Activated naive CD4-positive, alpha-beta T cell treated with anti-CD3 and anti-CD28 coated beads, Interleukin-2, amount 10 ng/mL, durations not matched to agents 7 days and 5 days (primary cell): ENCODE measurements around the gene ZMYND8.
"Not testable (repeated sequence)": the region's sequence is repeated elsewhere in the genome, so short reads cannot be mapped to it uniquely, and the experiment has no call there.

Source experiments
- CTCF ChIA-PET: fragments of 350-600 bp; sonication (Branson Sonifier 250); formaldehyde crosslinking; loops from one replicate; lab custom pipeline; 2021; ENCODE audit warnings: antibody characterized with exemption; lab: Charles Lee
- DNase-seq: peaks from one replicate; pipeline ENCODE4 v3.0.0-alpha.2; 2020
- H3K27ac Mint-ChIP-seq: one replicate; pipeline ENCODE4 v1.8.0; 2021; ENCODE audit warnings: mild to moderate bottlenecking, moderate library complexity, mixed read lengths
- H3K27me3 Mint-ChIP-seq: one replicate; pipeline ENCODE4 v1.8.0; 2021; ENCODE audit warnings: mild to moderate bottlenecking, mixed read lengths
- H3K36me3 Mint-ChIP-seq: one replicate; pipeline ENCODE4 v1.8.0; 2021; ENCODE audit warnings: mixed read lengths
- H3K4me1 Mint-ChIP-seq: one replicate; pipeline ENCODE4 v1.8.0; 2021; ENCODE audit warnings: mixed read lengths
- H3K4me3 Mint-ChIP-seq: one replicate; pipeline ENCODE4 v1.8.0; 2021; ENCODE audit warnings: mild to moderate bottlenecking, moderate library complexity, mixed read lengths
- H3K9me3 Mint-ChIP-seq: one replicate; pipeline ENCODE4 v1.8.0; 2021; ENCODE audit warnings: mixed read lengths

Gene ZMYND8

DNA sequence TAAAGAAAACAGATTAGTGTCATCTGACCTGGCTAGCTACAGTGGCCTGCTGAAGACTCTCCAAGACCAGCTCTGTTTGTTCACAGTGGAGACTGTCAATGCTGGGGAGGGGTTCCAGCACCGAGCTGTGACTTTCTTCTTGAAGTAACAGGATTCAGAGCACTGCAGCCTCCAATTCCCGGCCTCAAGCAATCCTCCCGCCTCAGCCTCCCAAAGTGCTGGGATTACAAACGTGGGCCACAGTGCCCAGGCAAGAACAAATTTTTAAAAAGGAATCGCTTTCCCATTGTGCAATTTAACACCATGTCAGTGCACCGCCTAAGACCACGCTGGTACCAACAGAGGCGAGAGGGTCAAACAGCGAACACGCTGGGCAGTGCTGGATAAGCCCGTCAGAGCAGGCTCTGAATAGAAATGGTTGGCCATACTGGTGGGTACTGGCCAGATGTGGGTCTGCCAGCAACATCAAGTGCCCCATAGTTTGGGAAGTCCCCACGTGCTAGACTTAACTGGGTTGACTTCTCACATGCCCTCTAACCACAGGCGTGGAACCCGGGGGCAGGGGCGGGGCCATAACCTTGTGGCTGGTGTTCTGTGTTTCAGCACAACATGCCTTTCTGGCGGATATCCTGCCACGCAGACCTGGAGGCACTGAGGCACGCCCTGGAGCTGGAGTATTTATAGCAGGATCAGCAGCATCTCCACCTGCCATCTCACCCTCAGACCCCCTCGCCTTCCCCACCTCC is 168.9 kb downstream of the ZMYND8 start:
- Mint-ChIP-seq H3K4me3 (no peak overlapping the region), H3K36me3 (no peaks in the 10 kb centered on the region), H3K27ac (peak overlapping the region; percentile 55)

DNA sequence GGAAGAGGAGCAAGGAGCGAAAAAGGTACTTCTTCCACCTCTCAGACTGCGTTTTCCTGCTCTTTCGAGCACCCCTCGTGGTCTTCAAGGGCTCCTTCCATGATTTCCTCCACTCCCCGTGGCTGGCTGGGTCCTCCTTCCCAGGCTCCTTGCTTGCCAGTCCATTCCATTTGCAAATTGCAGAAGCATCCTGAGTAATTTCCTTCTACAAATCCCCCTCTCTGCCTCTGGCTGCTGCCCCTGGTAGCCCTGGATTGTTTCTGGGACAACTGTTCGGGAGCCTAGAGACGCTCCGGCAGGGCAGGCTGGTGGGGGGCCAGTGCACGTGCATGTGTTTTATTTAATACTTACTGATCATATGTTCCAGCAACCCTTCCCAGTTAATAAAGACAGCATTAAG is 173.1 kb downstream of the ZMYND8 start:
- H3K36me3 Mint-ChIP-seq = no peaks in the 10 kb centered on the region
- H3K27ac Mint-ChIP-seq = no peak overlapping the region
- H3K4me3 Mint-ChIP-seq = no peak overlapping the region
- CTCF ChIA-PET = no interaction called here
- peaks cover 4% of the 10 kb centered on the region for H3K27me3 Mint-ChIP-seq
- peaks cover 8% of the 10 kb centered on the region for H3K9me3 Mint-ChIP-seq
- peaks cover 17% of the 10 kb centered on the region for H3K4me1 Mint-ChIP-seq
- DNase-seq = no peak

More for the DNA sequence above, 168.9 kb downstream of the ZMYND8 start:
- peaks cover 25% of the 10 kb centered on the region for H3K4me1 Mint-ChIP-seq
- H3K27me3 Mint-ChIP-seq = peaks cover 7% of the 10 kb centered on the region
- DNase-seq = peak; percentile 57
- CTCF ChIA-PET = no interaction called here
- H3K9me3 Mint-ChIP-seq = no peaks in the 10 kb centered on the region

DNA sequence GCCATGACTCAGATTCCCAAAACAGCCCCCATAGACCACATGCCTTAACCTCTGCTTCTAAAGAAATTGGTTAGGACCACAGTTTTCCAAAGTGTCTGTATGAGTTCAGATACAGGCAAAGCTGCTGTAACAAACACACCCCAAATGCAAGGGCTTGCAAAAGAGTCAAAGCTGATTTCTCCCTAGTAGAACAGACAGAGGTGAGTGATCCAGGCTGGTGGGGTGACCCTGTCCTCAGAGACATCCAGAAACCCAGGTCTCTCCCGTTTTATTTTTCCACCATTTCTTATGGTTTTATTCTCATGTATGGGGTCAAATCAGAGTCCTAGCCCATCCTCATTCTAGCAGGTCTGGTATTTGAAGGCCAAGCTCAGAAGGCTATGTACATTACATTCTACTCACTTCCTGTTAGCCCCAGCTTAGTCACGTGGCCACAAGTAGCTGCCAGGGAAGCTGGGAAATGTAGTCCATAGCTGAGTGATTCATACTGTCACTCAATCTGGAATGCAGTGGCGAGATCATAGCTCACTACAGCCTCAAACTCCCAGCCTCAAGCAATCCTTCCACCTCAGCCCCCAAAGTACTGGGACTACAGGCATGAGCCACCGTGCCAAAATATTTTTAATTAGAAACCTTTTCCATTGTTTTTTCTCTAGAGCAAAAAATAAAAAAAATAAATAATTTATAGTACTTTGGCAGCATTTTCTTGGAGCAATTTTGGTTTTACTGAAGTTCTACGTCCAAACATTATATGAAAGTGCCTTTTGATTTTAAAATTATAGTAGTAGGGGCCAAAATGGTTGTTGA is 175.2 kb downstream of the ZMYND8 start:
- Mint-ChIP-seq H3K4me3 (no peak overlapping the region), H3K9me3 (peaks cover 8% of the 10 kb centered on the region), H3K4me1 (peaks cover 4% of the 10 kb centered on the region), H3K36me3 (no peaks in the 10 kb centered on the region), H3K27ac (no peak overlapping the region), H3K27me3 (peaks cover 4% of the 10 kb centered on the region)
- CTCF ChIA-PET = interaction anchor here (0.9 to 1.3 kb wide), 2 partner anchors 15 to 203 kb away, joined by 3 to 4 read pairs; no protein-coding TSS in a partner anchor
- DNase-seq = peak; percentile 26

DNA sequence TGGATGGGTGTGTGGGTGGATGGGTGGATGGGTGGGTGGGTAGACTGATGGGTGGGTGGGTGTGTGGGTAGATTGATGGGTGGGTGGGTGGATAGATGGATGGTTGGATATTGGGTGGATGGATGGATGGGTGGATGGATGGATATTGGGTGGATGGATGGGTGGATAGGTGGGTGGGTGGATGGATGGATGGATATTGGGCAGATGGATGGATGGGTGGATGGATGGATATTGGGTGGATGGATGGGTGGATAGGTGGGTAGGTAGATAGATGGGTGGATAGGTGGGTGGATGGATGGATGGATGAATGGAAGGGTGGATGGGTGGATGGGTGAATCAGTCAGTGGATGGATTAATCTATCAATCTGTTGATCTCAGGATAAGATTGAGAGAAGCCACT is 177.2 kb downstream of the ZMYND8 start:
- Mint-ChIP-seq H3K36me3 (no peaks in the 10 kb centered on the region), H3K27me3 (peaks cover 13% of the 10 kb centered on the region), H3K4me3 (no peak overlapping the region), H3K9me3 (peaks cover 8% of the 10 kb centered on the region), H3K4me1 (peaks cover 2% of the 10 kb centered on the region), H3K27ac (no peak overlapping the region)
- CTCF ChIA-PET = no interaction called here
- no peak for DNase-seq

DNA sequence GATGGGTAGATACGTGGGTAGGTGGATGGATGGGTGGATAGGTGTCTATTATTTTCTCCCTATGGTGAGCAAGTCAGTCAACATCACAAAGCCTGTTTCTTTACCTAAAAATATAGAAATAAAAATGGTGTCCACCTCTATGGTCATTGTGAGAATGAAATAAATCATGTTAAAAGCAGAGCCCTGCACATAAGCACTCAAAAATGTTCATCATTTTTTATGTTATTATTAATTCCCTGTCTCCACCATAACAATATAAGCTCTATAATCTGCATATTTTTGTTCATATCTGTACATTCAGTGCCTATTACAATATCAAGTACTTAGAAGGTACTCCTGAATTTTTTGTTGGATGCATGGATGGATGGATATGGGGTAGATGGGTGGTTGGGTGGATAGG is 177.6 kb downstream of the ZMYND8 start:
- no peak overlapping the region for H3K27ac Mint-ChIP-seq

DNA sequence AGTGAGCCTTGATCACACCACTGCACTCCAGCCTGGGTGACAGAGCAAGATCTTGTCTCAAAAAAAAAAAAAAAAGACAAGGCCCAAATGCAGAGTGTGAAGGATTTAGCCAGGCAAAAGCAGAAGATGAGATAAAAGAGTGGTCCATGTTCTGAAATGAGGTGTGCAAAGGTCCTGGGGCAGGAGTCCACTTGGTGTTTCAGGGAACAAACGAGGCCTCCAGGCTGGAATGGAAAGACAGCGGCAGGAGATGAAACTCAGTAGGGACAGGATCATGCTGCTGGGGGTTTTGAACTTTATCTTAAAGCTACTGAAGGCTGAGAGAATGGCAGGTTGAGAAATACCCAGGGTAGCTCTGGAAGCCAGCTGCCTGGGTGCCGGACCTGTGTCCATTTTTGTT is 178.2 kb downstream of the ZMYND8 start:
- H3K36me3 Mint-ChIP-seq = no peaks in the 10 kb centered on the region
- no peak for DNase-seq
- H3K27me3 Mint-ChIP-seq = peaks cover 8% of the 10 kb centered on the region
- H3K4me3 Mint-ChIP-seq = no peak overlapping the region
- CTCF ChIA-PET = no interaction called here
- no peak overlapping the region for H3K27ac Mint-ChIP-seq
- H3K9me3 Mint-ChIP-seq = peaks cover 8% of the 10 kb centered on the region
- peaks cover 2% of the 10 kb centered on the region for H3K4me1 Mint-ChIP-seq

More for the DNA sequence above, 177.6 kb downstream of the ZMYND8 start:
- H3K9me3 Mint-ChIP-seq = peaks cover 8% of the 10 kb centered on the region
- H3K27me3 Mint-ChIP-seq = peaks cover 12% of the 10 kb centered on the region
- H3K4me1 Mint-ChIP-seq = peaks cover 2% of the 10 kb centered on the region
- no peaks in the 10 kb centered on the region for H3K36me3 Mint-ChIP-seq
- H3K4me3 Mint-ChIP-seq = no peak overlapping the region
- CTCF ChIA-PET = no interaction called here
- DNase-seq = no peak

DNA sequence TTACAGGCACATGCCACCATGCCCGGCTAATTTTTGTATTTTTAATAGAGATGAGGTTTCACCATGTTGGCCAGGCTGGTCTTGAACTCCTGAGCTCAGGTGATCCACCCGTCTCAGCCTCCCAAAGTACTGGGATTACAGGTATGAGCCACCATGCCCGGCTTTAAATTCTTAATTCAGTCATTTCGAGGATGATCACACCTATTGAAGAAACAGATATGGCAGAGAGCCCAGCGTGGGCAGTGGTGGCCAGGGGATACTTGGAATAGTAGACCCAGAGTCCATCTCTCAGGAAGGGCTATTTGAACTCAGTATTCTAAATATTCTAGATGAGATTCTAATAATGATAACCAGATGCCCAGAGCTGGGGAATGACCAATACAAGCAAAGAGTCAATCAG is 180.3 kb downstream of the ZMYND8 start:
- CTCF ChIA-PET, H3K9me3 Mint-ChIP-seq, H3K36me3 Mint-ChIP-seq, H3K4me3 Mint-ChIP-seq, H3K4me1 Mint-ChIP-seq, DNase-seq, H3K27ac Mint-ChIP-seq: not testable (repeated sequence)
- peaks cover 21% of the 10 kb centered on the region for H3K27me3 Mint-ChIP-seq

DNA sequence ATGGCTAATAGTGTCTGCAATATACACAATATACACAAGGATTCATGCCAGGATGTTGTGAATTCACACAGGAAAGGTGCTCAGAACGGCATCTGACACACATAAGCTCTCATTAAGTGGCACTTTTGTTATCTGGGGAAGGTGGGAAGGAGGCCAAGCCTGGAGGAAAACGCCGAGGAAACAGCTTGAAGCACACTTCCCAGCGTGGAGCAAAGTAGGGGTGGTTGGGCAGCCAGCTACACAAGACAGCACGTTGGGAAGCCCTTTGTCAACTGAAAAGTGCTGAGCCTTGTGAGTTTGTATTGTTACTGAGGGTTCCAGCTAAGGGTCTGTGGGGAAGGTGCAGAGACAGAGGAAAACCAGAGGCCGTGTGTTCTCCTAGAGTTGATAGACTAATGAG is 181.0 kb downstream of the ZMYND8 start:
- CTCF ChIA-PET = interaction anchor here (0.6 kb wide), 2 partner anchors 21 to 423 kb away, joined by 3 read pairs; no protein-coding TSS in a partner anchor
- no peak overlapping the region for H3K27ac Mint-ChIP-seq
- no peak for DNase-seq

DNA sequence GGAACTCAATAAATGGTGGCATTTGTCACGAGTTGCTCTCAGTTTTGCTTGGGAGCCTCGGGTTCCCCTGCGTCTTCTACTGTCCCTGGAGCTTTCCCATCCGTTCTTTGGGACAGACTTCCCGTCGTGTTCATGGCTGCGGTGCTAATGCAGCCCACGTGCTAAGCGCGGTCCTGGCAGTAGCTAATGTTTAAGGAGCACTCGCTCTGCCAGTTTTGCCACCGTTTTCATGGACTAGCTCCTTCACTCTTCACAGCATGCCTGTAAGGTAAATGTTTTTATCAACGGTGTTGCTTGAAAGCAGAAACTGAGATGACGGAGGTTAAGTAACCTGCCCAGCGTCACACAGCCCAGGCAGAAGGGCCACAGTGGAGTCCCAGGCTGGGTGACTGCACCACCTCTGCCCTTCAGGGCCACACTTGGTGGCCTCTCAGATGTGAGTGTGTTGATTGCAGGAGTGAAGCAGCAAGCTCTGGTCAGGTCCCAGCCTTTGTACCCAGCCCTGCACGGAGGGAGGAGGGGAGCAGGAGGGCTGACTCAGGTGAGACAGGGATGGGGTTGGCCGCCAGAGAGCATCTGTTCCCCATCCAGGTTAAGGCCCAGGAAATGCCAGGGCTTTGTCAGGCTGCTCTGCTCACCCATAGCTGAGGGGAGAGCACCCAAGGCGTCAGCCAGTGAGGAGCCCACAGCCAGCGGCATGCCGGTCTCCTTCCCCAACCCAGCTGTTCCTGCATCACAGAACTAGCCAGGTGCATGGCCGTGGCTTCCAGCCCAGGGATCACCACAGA is 181.8 kb downstream of the ZMYND8 start:
- Mint-ChIP-seq H3K27ac (no peak overlapping the region), H3K9me3 (no peaks in the 10 kb centered on the region), H3K27me3 (peaks cover 26% of the 10 kb centered on the region), H3K4me3 (no peak overlapping the region), H3K4me1 (no peaks in the 10 kb centered on the region), H3K36me3 (no peaks in the 10 kb centered on the region)
- CTCF ChIA-PET = interaction anchor here (0.6 kb wide), 1 partner anchor 422 kb away, joined by 3 read pairs; no protein-coding TSS in a partner anchor
- no peak for DNase-seq

More for the DNA sequence above, 181.0 kb downstream of the ZMYND8 start:
- H3K4me1 Mint-ChIP-seq = no peaks in the 10 kb centered on the region
- H3K27me3 Mint-ChIP-seq = peaks cover 26% of the 10 kb centered on the region
- H3K4me3 Mint-ChIP-seq = no peak overlapping the region
- no peaks in the 10 kb centered on the region for H3K9me3 Mint-ChIP-seq
- no peaks in the 10 kb centered on the region for H3K36me3 Mint-ChIP-seq

DNA sequence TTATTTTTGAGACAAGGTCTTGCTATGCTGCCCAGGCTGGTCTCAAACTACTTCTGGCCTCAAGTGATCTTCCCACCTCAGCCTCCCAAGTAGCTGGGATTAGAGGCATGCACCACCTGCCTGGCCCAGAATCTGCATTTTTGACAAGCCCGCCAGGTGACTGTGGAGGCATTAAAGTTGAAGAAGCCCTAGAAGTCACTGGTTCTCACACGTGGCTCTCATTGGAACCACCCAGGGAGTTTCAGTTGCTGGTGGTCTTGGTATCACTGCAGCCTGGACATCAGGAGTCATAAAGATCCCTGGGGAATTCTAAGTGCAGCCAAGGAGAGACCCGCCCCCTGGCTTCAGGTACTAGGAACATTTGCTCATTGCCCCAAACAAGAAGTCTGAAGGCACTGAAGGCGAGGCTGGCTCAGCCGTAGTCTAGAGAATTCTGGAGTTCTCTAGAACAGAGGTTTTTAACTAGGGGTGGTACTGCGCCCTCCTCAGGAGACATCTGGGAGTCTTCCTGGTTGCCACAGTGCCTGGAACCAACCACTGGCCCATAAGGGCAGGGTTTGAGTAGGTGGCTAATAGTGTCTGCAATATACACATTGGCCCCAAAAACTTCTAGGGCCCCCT is 182.8 kb downstream of the ZMYND8 start:
- Mint-ChIP-seq H3K4me3 (no peak overlapping the region), H3K27ac (no peak overlapping the region), H3K9me3 (no peaks in the 10 kb centered on the region), H3K27me3 (peaks cover 26% of the 10 kb centered on the region), H3K4me1 (no peaks in the 10 kb centered on the region), H3K36me3 (no peaks in the 10 kb centered on the region)
- DNase-seq = no peak
- CTCF ChIA-PET = no interaction called here

DNA sequence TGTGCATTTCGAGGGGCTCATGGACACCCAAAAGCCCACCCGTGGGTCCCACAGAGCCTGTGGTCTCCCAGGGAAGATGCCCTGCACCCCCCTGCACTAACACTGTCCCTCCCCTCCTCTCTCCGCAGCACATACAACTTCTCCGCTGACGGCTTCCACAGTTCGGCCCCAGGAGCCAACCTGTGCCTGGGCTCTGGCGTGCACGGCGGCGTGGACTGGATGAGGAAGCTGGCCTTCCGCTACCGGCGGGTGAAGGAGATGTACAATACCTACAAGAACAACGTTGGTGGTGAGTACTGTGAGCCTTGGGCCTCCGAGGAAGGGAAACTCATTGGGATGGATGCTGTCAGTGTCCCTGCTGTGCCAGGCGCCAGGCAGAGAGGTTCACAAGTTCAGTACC is 183.9 kb downstream of the ZMYND8 start:
- Mint-ChIP-seq H3K9me3 (no peaks in the 10 kb centered on the region), H3K27ac (no peak overlapping the region), H3K4me3 (no peak overlapping the region), H3K36me3 (no peaks in the 10 kb centered on the region), H3K4me1 (no peaks in the 10 kb centered on the region), H3K27me3 (peaks cover 32% of the 10 kb centered on the region)
- no peak for DNase-seq
- CTCF ChIA-PET = no interaction called here

DNA sequence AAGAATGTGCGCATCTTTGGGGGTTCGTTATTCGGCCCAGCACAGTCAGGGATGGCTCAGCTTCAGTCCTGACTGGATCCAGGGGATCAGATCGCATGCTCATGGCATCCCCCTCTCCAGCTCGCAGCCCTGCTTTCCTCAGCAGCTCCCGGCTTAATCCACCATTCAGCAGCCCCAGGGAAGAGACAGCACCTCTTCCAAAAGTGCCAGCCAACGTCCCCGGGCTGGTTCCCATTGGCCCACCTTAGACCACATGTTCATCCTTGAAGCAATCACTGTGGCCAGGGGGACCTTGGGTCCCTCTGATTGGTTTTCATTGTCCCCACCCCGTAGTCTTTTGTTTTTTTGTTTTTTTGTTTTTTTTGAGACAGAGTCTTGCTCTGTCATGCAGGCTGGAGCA is 188.7 kb downstream of the ZMYND8 start:
- H3K27me3 Mint-ChIP-seq = peaks cover 40% of the 10 kb centered on the region
- DNase-seq = no peak
- H3K36me3 Mint-ChIP-seq = no peaks in the 10 kb centered on the region
- H3K4me3 Mint-ChIP-seq = no peak overlapping the region
- H3K9me3 Mint-ChIP-seq = no peaks in the 10 kb centered on the region
- H3K27ac Mint-ChIP-seq = no peak overlapping the region
- no peaks in the 10 kb centered on the region for H3K4me1 Mint-ChIP-seq
- CTCF ChIA-PET = no interaction called here

DNA sequence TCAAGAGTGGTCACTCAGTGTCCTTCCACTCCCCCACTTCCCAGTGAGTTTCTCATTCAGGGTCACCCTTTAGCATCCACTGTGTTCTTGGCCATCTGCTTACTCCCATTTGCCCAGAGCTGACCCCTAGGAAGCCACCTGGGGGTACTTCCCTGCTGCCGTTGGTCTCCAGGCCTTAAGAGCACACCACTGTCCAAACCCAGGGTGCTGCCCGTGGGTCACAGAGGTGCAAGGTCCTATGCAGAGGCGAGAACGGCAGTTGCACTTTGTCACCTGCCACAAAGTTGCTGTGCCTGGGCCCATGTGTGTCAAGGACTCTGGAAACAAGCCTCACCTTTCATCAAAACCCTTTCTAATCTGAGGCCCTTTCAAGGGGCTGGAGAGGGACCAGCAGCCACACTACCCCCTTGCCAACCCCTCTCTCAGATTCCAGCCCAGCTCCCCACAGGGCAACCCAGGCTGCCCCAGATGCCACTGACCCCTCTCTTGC is 191.1 kb downstream of the ZMYND8 start:
- Mint-ChIP-seq H3K4me3 (no peak overlapping the region), H3K9me3 (no peaks in the 10 kb centered on the region), H3K4me1 (no peaks in the 10 kb centered on the region), H3K27me3 (peaks cover 25% of the 10 kb centered on the region), H3K27ac (no peak overlapping the region), H3K36me3 (no peaks in the 10 kb centered on the region)
- CTCF ChIA-PET = no interaction called here
- no peak for DNase-seq

DNA sequence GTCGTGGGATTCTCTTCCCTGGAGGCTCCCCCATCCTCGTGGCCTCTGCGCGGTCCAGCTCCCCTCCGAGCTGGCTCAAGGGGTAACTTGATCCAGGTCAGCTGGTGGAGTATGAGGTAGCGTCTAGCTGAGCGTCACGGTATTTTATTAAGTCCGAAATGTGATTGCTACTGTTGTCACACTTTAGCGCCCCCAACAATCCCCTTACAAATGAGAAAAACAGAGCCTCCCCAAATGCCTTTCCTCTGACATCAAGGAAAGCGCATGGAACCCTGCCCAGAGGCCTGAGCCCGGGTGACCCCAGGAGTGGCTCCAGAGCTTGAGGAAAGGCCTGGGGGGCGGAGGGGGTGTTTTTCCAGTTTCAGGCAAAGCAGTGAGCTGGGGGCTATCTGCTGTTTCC is 192.4 kb downstream of the ZMYND8 start:
- peaks cover 25% of the 10 kb centered on the region for H3K27me3 Mint-ChIP-seq
- no peak overlapping the region for H3K4me3 Mint-ChIP-seq
- H3K9me3 Mint-ChIP-seq = no peaks in the 10 kb centered on the region
- no peak for DNase-seq
- no peaks in the 10 kb centered on the region for H3K36me3 Mint-ChIP-seq
- CTCF ChIA-PET = no interaction called here
- H3K27ac Mint-ChIP-seq = no peak overlapping the region
- H3K4me1 Mint-ChIP-seq = no peaks in the 10 kb centered on the region
